Epithelial cell of esophagus (primary cell): ENCODE measurements around the gene FCN1.

Experiments
- DNase-seq: peaks from one replicate; pipeline ENCODE4 v3.0.0; 2010; ENCODE audit warnings: low read depth
- H3K4me3 ChIP-seq: 2 replicates; pipeline ENCODE4 v1.5.1; 2011; ENCODE audit warnings: mild to moderate bottlenecking, low read length, control low read depth
- CTCF ChIP-seq: IDR thresholded peaks from 2 replicates; pipeline ENCODE4 v1.5.1; 2011; ENCODE audit warnings: low read depth, mild to moderate bottlenecking, low read length, control low read depth, inconsistent platforms; ENCODE audit not compliant: insufficient read depth; ENCODE audit errors: missing control alignments

Gene FCN1

DNA sequence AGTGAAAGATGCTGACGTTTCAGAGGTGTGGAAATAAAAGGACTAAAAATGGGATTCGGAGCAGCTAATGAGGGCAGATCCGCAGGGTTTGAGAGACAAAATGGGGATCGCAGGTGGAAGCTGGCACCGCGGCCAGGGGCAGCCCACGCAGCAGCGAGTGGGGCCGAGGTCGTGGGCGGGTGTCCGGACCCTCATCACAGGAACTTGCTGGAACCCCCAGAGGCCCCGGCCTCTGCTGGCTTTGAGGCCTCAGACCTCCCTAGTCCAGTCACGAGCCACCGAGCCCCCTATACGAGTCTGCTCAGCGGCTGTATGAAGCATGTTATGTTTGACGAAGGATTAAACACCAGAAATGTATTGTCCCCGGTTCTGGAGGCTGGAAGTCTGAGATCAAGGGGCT, 45.8 kb upstream of the FCN1 start:
- H3K4me3 ChIP-seq = no peak overlapping the region
- no peak for DNase-seq
- no peak for TF ChIP-seq CTCF

- no peak overlapping the region for H3K4me3 ChIP-seq
- no peak for TF ChIP-seq CTCF
- no peak for DNase-seq
These were observed 45.3 kb upstream of the FCN1 start for GRCh38 chr9:134962973-134963364.

GRCh38 chr9:134962065-134962972, 44.6 kb upstream of the FCN1 start:
- TF ChIP-seq CTCF = no peak
- DNase-seq = no peak
- H3K4me3 ChIP-seq = no peak overlapping the region

GRCh38 chr9:134961331-134962064, 43.8 kb upstream of the FCN1 start:
- DNase-seq = no peak
- TF ChIP-seq CTCF = no peak
- no peak overlapping the region for H3K4me3 ChIP-seq

- no peak for TF ChIP-seq CTCF
- DNase-seq = no peak
- H3K4me3 ChIP-seq = no peak overlapping the region
These were observed 43.0 kb upstream of the FCN1 start for GRCh38 chr9:134960701-134961181.

DNA sequence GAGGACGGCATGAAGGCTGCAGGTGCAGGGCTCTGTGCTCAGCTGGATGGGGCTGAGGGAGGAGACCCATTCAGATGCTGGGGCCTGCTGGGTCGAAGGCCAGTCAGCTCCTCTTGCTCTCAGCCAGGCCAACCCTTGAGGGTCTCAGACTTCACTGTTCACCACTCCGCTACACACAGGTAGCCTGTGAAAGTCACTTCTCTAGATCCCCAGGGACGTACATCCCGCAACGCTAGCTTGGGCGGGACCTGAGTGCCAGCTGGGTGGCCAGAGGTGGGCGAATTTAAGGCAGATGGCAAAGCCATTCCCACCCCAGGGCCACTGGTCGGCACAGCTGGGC, 42.2 kb upstream of the FCN1 start:
- no peak for DNase-seq
- TF ChIP-seq CTCF = no peak
- no peak overlapping the region for H3K4me3 ChIP-seq
